Measurements from ENCODE around the gene SERINC1. TPM values are rescaled to one million over a fixed set of nuclear protein-coding genes. Genes with fewer than 3 reads are reported as not detected.

Gene SERINC1
- total RNA-seq, 1 experiment from 2014 or later, result 72.2 TPM

GRCh38 chr6:122431780-122432179 is 39.8 kb downstream of the SERINC1 start:
- DNase-seq, result no peak
- Histone ChIP-seq H3K9me3 (no peaks in the 10 kb centered on the region), H3K4me1 (no peaks in the 10 kb centered on the region), H3K27me3 (replicated peaks; ENCODE audit: control insufficient read depth, insufficient read depth, low read length) (no peaks in the 10 kb centered on the region), H3K36me3 (ENCODE audit: control insufficient read depth, insufficient read depth, low read length) (no peaks in the 10 kb centered on the region), H3K4me3 (ENCODE audit: low read depth, low read length) (no peak overlapping the region)
- ChIA-PET CTCF (no interaction called here), POLR2A (no interaction called here)
- H3K4me3 Mint-ChIP-seq (ENCODE audit: unreplicated experiment), result no peak overlapping the region
- H3K36me3 Mint-ChIP-seq (ENCODE audit: insufficient read depth, unreplicated experiment), result peaks cover 51% of the 10 kb centered on the region
- no peaks in the 10 kb centered on the region for H3K27me3 Mint-ChIP-seq (ENCODE audit: insufficient read depth, unreplicated experiment)
- no peaks in the 10 kb centered on the region for H3K4me1 Mint-ChIP-seq (ENCODE audit: low read depth, unreplicated experiment)
- no peaks in the 10 kb centered on the region for H3K9me3 Mint-ChIP-seq (ENCODE audit: unreplicated experiment)
- TF ChIP-seq CTCF (IDR thresholded peaks at IDR 0.05; ENCODE audit: insufficient read depth in 1 of 2, low read depth in 1 of 2, low read length in 1 of 2, severe bottlenecking in 1 of 2, unreplicated experiment in 1 of 2), result no peak
- intact Hi-C loops (cut with micrococcal nuclease; ENCODE audit: unreplicated experiment), result no loop called here
- no TSS peak for BruUV-seq (replicated peaks)
- no peak overlapping the region for H3K27ac Mint-ChIP-seq (ENCODE audit: unreplicated experiment)

DNA sequence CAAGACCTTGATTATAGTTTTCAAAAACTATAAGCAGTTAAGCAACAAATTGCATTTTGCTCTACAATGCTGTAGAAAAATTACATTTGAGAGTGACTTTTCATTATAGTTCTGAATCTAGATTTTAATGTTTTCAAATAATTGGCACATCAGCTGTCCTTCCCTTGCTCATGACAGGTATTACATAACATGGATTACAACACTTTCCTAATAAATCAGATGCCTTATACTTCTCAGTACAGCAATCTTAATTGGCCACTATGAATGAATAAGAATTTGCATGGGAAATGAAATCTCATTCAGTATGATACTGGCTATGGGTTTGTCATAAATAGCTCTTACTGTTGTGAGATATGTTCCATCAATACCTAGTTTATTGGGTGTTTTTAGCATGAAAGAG is 42.3 kb downstream of the SERINC1 start:
- no peak for TF ChIP-seq CTCF (IDR thresholded peaks at IDR 0.05; ENCODE audit: insufficient read depth in 1 of 2, low read depth in 1 of 2, low read length in 1 of 2, severe bottlenecking in 1 of 2, unreplicated experiment in 1 of 2)
- POLR2A ChIA-PET, result no interaction called here
- intact Hi-C loops (cut with micrococcal nuclease; ENCODE audit: unreplicated experiment), result no loop called here
- no peaks in the 10 kb centered on the region for H3K27me3 Mint-ChIP-seq (ENCODE audit: insufficient read depth, unreplicated experiment)
- H3K4me3 Mint-ChIP-seq (ENCODE audit: unreplicated experiment), result no peak overlapping the region
- no peaks in the 10 kb centered on the region for H3K4me1 Mint-ChIP-seq (ENCODE audit: low read depth, unreplicated experiment)
- Histone ChIP-seq H3K27me3 (replicated peaks; ENCODE audit: control insufficient read depth, insufficient read depth, low read length) (no peaks in the 10 kb centered on the region), H3K4me1 (no peaks in the 10 kb centered on the region), H3K9me3 (no peaks in the 10 kb centered on the region), H3K36me3 (ENCODE audit: control insufficient read depth, insufficient read depth, low read length) (no peaks in the 10 kb centered on the region), H3K4me3 (ENCODE audit: low read depth, low read length) (no peak overlapping the region)
- CTCF ChIA-PET, result no interaction called here
- H3K36me3 Mint-ChIP-seq (ENCODE audit: insufficient read depth, unreplicated experiment), result peaks cover 36% of the 10 kb centered on the region
- no peak for DNase-seq
- no TSS peak for BruUV-seq (replicated peaks)
- H3K9me3 Mint-ChIP-seq (ENCODE audit: unreplicated experiment), result no peaks in the 10 kb centered on the region
- H3K27ac Mint-ChIP-seq (ENCODE audit: unreplicated experiment), result no peak overlapping the region

GRCh38 chr6:122428781-122429180 is 42.8 kb downstream of the SERINC1 start:
- Histone ChIP-seq H3K4me1 (no peaks in the 10 kb centered on the region), H3K4me3 (ENCODE audit: low read depth, low read length) (no peak overlapping the region), H3K36me3 (ENCODE audit: control insufficient read depth, insufficient read depth, low read length) (no peaks in the 10 kb centered on the region), H3K27me3 (replicated peaks; ENCODE audit: control insufficient read depth, insufficient read depth, low read length) (no peaks in the 10 kb centered on the region), H3K9me3 (no peaks in the 10 kb centered on the region)
- Mint-ChIP-seq H3K27me3 (ENCODE audit: insufficient read depth, unreplicated experiment) (no peaks in the 10 kb centered on the region), H3K27ac (ENCODE audit: unreplicated experiment) (no peak overlapping the region), H3K36me3 (ENCODE audit: insufficient read depth, unreplicated experiment) (peaks cover 36% of the 10 kb centered on the region), H3K9me3 (ENCODE audit: unreplicated experiment) (no peaks in the 10 kb centered on the region), H3K4me1 (ENCODE audit: low read depth, unreplicated experiment) (no peaks in the 10 kb centered on the region), H3K4me3 (ENCODE audit: unreplicated experiment) (no peak overlapping the region)
- TF ChIP-seq CTCF (IDR thresholded peaks at IDR 0.05; ENCODE audit: insufficient read depth in 1 of 2, low read depth in 1 of 2, low read length in 1 of 2, severe bottlenecking in 1 of 2, unreplicated experiment in 1 of 2), result no peak
- no TSS peak for BruUV-seq (replicated peaks)
- no peak for DNase-seq
- intact Hi-C loops (cut with micrococcal nuclease; ENCODE audit: unreplicated experiment), result no loop called here
- CTCF ChIA-PET, result no interaction called here
- POLR2A ChIA-PET, result no interaction called here

All from Caco-2 (cell line).